ENCODE measurements around the gene LMO7. TPM values are rescaled to one million over a fixed set of nuclear protein-coding genes. Genes with fewer than 3 reads are reported as not detected.
A peak's percentile ranks its signal among the peaks of the same experiment; 100 is the strongest.

Gene LMO7
- total RNA-seq, 1 donor from 2014 or later, result 1,227 TPM

DNA sequence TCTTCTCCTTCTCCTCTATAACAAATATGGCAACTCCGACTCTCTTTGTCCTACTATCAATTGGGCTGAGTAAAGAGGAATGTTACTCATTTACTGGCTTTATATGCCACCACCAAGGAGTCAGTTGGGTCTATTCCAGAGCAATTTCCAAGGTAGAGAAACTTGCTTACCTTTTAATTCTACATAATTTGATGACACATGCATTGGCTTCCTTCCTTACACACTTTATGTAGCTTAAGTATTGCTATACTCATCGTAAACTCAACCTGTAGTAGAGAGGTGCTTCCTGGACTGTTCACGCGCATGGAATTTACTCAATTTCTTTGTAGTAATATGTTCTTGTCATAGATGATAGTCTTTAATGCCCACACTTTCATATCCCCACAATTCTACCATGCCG, 160.7 kb downstream of the LMO7 start:
- no peak for DNase-seq (ENCODE audit: low read depth)

GRCh38 chr13:75797239-75797638, 161.1 kb downstream of the LMO7 start:
- no peak for DNase-seq (ENCODE audit: low read depth)

DNA sequence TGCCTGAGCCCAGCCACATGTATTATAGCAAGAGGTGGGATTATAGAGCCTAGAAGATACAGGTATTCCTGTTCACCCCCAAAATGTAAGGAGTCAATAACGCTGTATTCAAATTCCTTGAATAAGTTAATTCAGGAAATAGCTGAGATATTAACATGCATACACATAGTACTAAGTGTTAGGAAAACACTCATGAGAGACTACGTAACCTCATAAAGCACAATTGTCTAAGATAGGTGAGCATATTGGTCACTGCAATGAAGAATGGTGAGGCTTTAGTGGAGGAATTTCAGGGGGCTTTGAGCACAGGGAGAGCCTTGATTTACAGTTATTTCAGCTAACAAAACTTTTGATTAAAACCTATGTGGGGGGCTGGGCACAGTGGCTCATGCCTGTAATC, 161.6 kb downstream of the LMO7 start:
- no peak for DNase-seq (ENCODE audit: low read depth)

DNA sequence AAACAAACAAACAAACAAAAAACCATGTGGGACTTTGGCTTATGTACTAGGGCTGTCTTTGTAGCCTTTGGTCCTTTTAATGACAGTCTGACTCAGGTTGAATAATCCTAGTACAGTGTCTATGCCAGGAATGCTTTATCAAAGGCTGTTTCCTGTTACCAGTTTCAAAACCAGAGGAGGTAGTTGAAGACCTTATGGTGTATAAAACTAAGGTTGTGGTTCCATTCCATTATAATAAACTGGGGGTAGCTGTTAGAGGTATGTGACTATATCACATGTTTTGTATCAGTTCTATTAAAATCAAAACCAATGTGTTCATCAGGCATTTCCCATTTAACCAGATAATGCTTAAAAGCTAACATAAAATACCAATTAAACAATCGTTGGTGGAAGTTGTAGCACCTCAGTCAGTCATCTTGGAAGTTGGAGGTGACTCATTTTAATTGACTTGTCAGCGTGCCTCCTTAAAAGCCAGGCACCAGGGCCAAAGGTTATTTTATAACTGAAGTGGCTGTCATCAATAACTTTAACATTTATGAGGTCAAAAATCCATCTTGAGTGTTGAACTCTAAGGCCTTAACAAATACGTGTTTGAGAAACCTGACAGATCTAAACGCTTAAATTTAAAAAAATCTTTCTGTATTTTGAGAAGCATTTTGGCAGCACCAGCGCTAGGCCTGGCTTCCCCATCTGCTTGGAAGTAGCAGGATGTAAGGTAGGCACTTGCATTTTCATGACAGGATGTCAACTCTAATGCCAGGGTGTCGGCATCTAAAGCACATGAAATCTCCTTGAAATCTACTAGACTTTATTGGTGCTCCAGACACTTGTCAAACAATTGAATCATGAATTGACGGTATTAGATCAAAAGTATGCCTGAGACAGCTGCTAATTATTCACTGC, 162.5 kb downstream of the LMO7 start:
- DNase-seq (ENCODE audit: low read depth), result no peak

GRCh38 chr13:75800545-75800944, 164.4 kb downstream of the LMO7 start:
- DNase-seq (ENCODE audit: low read depth), result no peak

GRCh38 chr13:75801388-75801945, 165.3 kb downstream of the LMO7 start:
- DNase-seq (ENCODE audit: low read depth), result no peak

DNA sequence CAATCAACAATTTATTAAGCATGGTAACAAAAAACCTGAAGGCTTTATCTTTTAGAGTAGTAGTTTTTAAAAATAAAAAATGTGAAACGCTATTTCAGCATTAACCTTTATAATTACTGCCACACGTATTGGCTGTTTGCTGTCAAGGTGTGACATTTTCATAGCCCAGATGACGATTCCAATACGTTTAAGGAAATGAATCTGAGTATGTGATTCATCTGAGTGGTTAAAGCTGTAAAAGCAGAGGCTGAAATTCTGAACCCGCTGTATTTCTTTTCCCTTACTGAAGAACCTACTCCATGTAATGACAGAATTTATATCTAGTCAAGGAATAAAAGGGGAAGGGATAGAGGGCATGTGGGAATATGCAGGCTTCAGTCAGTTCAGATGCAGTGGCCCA, 166.0 kb downstream of the LMO7 start:
- no peak for DNase-seq (ENCODE audit: low read depth)

DNA sequence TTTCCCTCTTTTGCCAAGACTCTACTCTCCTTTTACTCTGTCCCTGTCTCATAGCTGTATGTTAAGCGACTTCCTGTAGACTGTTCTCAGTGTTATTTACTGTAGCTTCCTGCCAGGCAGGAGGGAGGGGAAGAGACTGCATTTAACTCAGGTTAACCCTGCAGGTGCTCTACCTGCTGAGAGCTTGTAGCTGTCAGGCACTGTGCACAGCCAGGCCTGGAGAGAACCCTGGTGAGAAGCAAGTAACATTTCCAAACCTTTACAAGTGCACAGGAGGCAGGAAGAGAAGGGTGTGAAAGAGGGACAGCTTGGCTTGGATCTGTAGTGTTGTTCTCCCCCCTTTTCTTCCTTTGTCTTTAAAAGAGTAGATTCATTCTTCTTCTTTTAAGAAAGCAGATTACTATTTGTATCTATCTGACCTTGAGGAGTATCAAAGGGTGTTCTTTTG, 167.1 kb downstream of the LMO7 start:
- no peak for DNase-seq (ENCODE audit: low read depth)

DNA sequence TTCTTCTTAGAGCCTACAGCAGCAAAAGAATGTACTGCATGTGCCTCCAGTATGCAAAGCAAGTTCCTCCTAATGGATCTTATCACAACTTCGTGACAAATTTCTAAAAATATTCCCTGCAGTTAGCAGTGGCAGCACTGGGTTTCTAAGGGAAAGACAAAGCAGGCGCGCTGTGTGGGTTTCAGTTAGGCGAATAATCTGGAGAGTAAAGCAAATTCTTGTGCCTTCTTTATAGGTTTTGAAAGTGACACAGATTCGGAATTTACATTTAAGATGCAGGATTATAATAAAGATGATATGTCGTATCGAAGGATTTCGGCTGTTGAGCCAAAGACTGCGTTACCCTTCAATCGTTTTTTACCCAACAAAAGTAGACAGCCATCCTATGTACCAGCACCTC, 167.9 kb downstream of the LMO7 start:
- DNase-seq (ENCODE audit: low read depth), result no peak

DNA sequence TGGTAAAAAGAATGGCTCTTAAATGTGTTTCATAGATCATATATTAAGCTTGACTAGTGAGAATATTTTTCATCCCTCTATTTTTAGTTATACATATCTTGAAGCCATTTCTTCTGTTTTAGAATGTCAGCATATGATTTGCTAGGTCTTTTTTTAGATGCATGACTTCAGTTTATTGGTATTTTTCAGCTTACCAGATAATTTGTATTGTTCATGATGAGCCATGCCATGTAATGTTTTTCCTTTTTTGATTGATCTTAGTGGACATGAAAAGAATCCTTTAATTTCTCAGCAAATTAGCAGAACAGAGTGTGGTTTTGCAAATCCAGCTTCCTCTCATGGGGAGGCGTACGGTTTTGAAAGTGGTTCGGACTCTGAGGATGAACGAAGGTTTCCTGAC, 168.5 kb downstream of the LMO7 start:
- DNase-seq (ENCODE audit: low read depth), result no peak

DNA sequence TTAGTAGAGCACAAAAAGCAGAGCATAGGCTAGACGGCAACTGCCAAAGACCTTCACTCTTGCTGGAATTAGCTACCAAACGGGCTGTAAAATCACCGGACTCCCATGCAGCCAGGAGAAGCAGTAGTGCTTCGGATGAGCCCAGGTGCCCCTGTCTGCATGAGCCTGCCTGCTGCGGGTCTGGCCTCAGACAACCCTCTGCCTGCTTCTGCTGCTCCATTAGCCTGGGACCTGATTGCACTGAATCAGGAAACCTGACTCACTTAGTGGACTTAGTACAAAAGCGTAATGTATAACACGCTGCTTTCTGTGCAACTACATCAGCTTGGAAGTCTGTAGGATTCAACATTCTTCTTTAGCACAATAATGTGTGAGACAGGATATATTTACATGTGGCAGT, 170.0 kb downstream of the LMO7 start:
- no peak for DNase-seq (ENCODE audit: low read depth)

- no peak for DNase-seq (ENCODE audit: low read depth)
Measured at GRCh38 chr13:75811361-75811760, 175.2 kb downstream of the LMO7 start.

- no peak for DNase-seq (ENCODE audit: low read depth)
Measured at GRCh38 chr13:75811841-75812240, 175.7 kb downstream of the LMO7 start.

DNA sequence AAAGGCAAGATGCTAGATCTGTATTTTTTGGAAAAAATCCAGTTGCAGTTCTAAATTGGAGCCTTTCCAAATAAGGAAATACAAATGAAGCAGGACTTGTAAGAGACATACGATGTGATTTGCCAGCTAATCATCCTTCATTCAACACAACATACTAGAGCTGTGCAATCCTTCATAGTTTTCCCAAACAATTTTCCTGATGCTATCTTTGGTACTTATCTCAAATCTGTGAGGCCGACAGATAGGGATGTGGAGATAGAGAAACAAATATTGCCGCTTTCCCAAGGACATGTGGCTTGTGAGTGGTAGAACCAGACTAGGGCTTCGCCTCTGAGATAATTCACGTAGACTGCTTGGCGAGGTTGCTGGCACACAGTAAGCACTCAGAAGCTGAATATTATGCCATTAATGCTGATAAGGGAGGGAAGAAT, 176.6 kb downstream of the LMO7 start:
- DNase-seq (ENCODE audit: low read depth), result no peak

DNA sequence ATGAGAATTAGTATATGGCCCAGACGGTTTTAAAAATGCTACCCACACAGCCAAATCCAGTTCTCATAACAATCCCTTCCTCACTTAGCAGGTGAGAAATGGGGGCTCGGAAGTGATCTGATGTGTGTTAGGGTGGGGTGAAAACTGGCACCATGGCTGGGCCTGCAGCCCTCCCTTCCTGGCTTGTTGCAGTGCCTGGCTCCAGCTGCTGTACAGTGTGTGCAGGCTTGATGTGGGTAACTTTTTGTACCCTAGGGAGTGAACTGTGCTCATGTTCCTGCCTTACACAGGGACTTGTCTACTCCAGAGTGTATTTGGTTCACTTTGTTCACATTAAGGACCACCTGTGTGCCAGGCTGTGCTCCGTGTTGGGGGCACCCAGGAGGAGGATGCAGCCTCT, 177.2 kb downstream of the LMO7 start:
- no peak for DNase-seq (ENCODE audit: low read depth)

GRCh38 chr13:75818179-75818967, 182.2 kb downstream of the LMO7 start:
- no peak for DNase-seq (ENCODE audit: low read depth)

GRCh38 chr13:75818968-75819225, 182.8 kb downstream of the LMO7 start:
- no peak for DNase-seq (ENCODE audit: low read depth)

DNA sequence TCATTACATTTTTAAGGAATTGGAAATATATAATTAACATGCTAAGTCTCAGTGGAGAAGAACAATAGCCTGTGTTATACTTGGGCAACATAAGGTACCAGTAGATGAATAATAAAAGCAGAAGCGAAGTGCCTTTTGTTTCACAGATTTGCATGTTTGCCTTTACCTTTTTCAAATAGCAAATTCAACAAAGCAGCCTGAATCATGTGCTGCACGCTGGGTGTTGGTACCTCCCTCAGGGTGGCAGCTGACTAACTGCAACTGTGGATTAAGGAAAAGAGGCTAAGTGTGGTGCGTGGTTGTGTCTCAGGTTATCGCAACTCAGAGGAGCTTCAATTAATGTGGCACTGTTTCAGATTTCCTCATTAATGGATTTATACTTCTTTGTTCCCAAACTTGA, 189.0 kb downstream of the LMO7 start:
- DNase-seq (ENCODE audit: low read depth), result no peak

GRCh38 chr13:75825594-75825993, 189.5 kb downstream of the LMO7 start:
- no peak for DNase-seq (ENCODE audit: low read depth)

- DNase-seq (ENCODE audit: low read depth), result no peak
Measured at GRCh38 chr13:75826391-75826790, 190.3 kb downstream of the LMO7 start.

- no peak for DNase-seq (ENCODE audit: low read depth)
Measured at GRCh38 chr13:75829830-75830229, 193.7 kb downstream of the LMO7 start.

GRCh38 chr13:75830842-75831241, 194.7 kb downstream of the LMO7 start:
- DNase-seq (ENCODE audit: low read depth), result peak; percentile 61

Data from myocyte (in vitro differentiated cells).